GM21528 (cell line): ENCODE results near the gene TACC2.

ENCODE experiments used
- ATAC-seq: cut with Tn5 transposase; IDR thresholded peaks from one replicate; pipeline ENCODE4 v1.9.1; 2021; ENCODE audit warnings: mild to moderate bottlenecking, moderate library complexity; ENCODE audit not compliant: unreplicated experiment, low FRiP score

TACC2 gene

GRCh38 chr10:122281018-122281626 is 292.2 kb downstream of the TACC2 start:
- no peak for ATAC-seq

GRCh38 chr10:122281751-122282150 is 292.8 kb downstream of the TACC2 start:
- no peak for ATAC-seq

GRCh38 chr10:122282253-122282671 is 293.3 kb downstream of the TACC2 start:
- no peak for ATAC-seq

- no peak for ATAC-seq
Measured at GRCh38 chr10:122282909-122283308, 293.9 kb downstream of the TACC2 start.

GRCh38 chr10:122285506-122286444 is 296.8 kb downstream of the TACC2 start:
- no peak for ATAC-seq

- ATAC-seq: no peak
Measured at GRCh38 chr10:122286867-122287266, 297.9 kb downstream of the TACC2 start.

GRCh38 chr10:122287570-122287969 is 298.6 kb downstream of the TACC2 start:
- ATAC-seq: no peak

- no peak for ATAC-seq
Measured at GRCh38 chr10:122288262-122288661, 299.3 kb downstream of the TACC2 start.

GRCh38 chr10:122288917-122289316 is 300.0 kb downstream of the TACC2 start:
- ATAC-seq: no peak

- ATAC-seq: no peak
Measured at GRCh38 chr10:122290334-122290733, 301.4 kb downstream of the TACC2 start.

GRCh38 chr10:122290833-122291532 is 302.0 kb downstream of the TACC2 start:
- no peak for ATAC-seq

- ATAC-seq: no peak
Measured at GRCh38 chr10:122291739-122292138, 302.8 kb downstream of the TACC2 start.

GRCh38 chr10:122292376-122292775 is 303.4 kb downstream of the TACC2 start:
- no peak for ATAC-seq

- no peak for ATAC-seq
Measured at GRCh38 chr10:122293156-122293960, 304.4 kb downstream of the TACC2 start.

- no peak for ATAC-seq
Measured at GRCh38 chr10:122293961-122294380, 305.0 kb downstream of the TACC2 start.

- ATAC-seq: no peak
Measured at GRCh38 chr10:122294511-122295450, 305.8 kb downstream of the TACC2 start.

- no peak for ATAC-seq
Measured at GRCh38 chr10:122295451-122295809, 306.5 kb downstream of the TACC2 start.

GRCh38 chr10:122296363-122297120 is 307.6 kb downstream of the TACC2 start:
- no peak for ATAC-seq

GRCh38 chr10:122297583-122297982 is 308.6 kb downstream of the TACC2 start:
- no peak for ATAC-seq
